Tibial nerve (tissue), 4 donors: Measurements from ENCODE around the gene IGF2BP3.

ENCODE experiments used
- CTCF ChIP-seq, 5 experiments: fragments of 200-600 bp in 3 of 5; fragments of 450-650 bp in 2 of 5; sonication (generic) in 3 of 5; IDR thresholded peaks; one replicate each; pipeline ENCODE4 v1.5.1; 2016 to 2019; ENCODE audit warnings: antibody characterized with exemption in 5 of 5, mild to moderate bottlenecking in 3 of 5, moderate library complexity in 2 of 5
- EP300 ChIP-seq, 2 donors: sonication (generic); formaldehyde crosslinking; IDR thresholded peaks; one replicate each; pipeline ENCODE4 v1.6.1; 2017; ENCODE audit warnings: antibody characterized with exemption in 2 of 2, mild to moderate bottlenecking in 1 of 2
- POLR2A ChIP-seq, 2 donors: fragments of 450-650 bp; IDR thresholded peaks; one replicate each; pipeline ENCODE4 v1.6.1; 2017; ENCODE audit warnings: antibody characterized with exemption in 2 of 2, mild to moderate bottlenecking in 2 of 2, moderate library complexity in 2 of 2

- TF ChIP-seq CTCF (IDR thresholded peaks at IDR 0.05) (no peak), EP300 (IDR thresholded peaks at IDR 0.05) (no peak), POLR2A (IDR thresholded peaks at IDR 0.05) (no peak)
Measured at GRCh38 chr7:23299770-23300300, 170.5 kb downstream of the IGF2BP3 start.
